Measurements from ENCODE around the gene KCTD21.

The KCTD21 gene

GRCh38 chr11:78138291-78138690, 50.1 kb downstream of the KCTD21 start:
- DNase-seq: no peak

- no peak for DNase-seq
These were observed 56.0 kb downstream of the KCTD21 start for GRCh38 chr11:78132475-78132874.

GRCh38 chr11:78131956-78132355, 56.5 kb downstream of the KCTD21 start:
- no peak for DNase-seq

GRCh38 chr11:78127403-78127802, 61.0 kb downstream of the KCTD21 start:
- DNase-seq: no peak
